Liver (tissue), 9 donors: ENCODE data around the gene NDFIP2. TPM values are rescaled to one million over a fixed set of nuclear protein-coding genes. Genes with fewer than 3 reads are reported as not detected.

Experiments
- DNase-seq: peaks from one replicate; pipeline ENCODE4 v3.0.0-alpha.2; 2017; ENCODE audit warnings: low spot score
- H3K27ac ChIP-seq, 2 donors: one replicate each; pipeline ENCODE4 v1.7.0; 2013; ENCODE audit warnings: inconsistent platforms in 2 of 2, low read length in 2 of 2, control low read depth in 1 of 2, low read depth in 1 of 2, mild to moderate bottlenecking in 1 of 2
- H3K27me3 ChIP-seq, 4 donors: one replicate each; pipeline versions ENCODE4 v1.6.1 to v1.7.0; 2013; ENCODE audit warnings: low read length in 3 of 4, inconsistent platforms in 1 of 4, mild to moderate bottlenecking in 1 of 4, moderate library complexity in 1 of 4; ENCODE audit not compliant: control insufficient read depth in 4 of 4, insufficient read depth in 4 of 4
- H3K36me3 ChIP-seq, 4 donors: one replicate each; pipeline versions ENCODE4 v1.6.1 to v1.7.0; 2013; ENCODE audit warnings: low read length in 3 of 4, mild to moderate bottlenecking in 3 of 4, low read depth in 1 of 4, moderate library complexity in 1 of 4; ENCODE audit not compliant: control insufficient read depth in 4 of 4, insufficient read depth in 3 of 4
- H3K4me1 ChIP-seq, 4 donors: one replicate each; pipeline versions ENCODE4 v1.6.1 to v1.7.0; 2013; ENCODE audit warnings: low read length in 3 of 4, mild to moderate bottlenecking in 3 of 4, moderate library complexity in 1 of 4; ENCODE audit not compliant: control insufficient read depth in 4 of 4, insufficient read depth in 4 of 4
- H3K4me3 ChIP-seq, 3 donors: one replicate each; pipeline versions ENCODE4 v1.6.1 to v1.7.0; 2013; ENCODE audit warnings: low read length in 3 of 3, control low read depth in 1 of 3, low read depth in 1 of 3, mild to moderate bottlenecking in 1 of 3
- H3K9ac ChIP-seq, 2 donors: one replicate each; pipeline ENCODE4 v1.7.0; 2013; ENCODE audit warnings: low read length in 2 of 2, mild to moderate bottlenecking in 2 of 2, moderate library complexity in 2 of 2, control low read depth in 1 of 2, low read depth in 1 of 2
- H3K9me3 ChIP-seq, 4 donors: one replicate each; pipeline versions ENCODE4 v1.6.1 to v1.7.0; 2013; ENCODE audit warnings: low read length in 3 of 4; ENCODE audit not compliant: control insufficient read depth in 4 of 4
- ATF3 ChIP-seq: IDR thresholded peaks from 2 replicates; pipeline ENCODE4 v1.6.1; 2016; ENCODE audit warnings: antibody characterized with exemption
- CTCF ChIP-seq: fragments of 150-350 bp; IDR thresholded peaks from 2 replicates; pipeline ENCODE4 v1.5.1; 2017; ENCODE audit warnings: improper control_type of control experiment, low read depth, low read length; ENCODE audit not compliant: missing input control
- EGR1 ChIP-seq, 2 donors: IDR thresholded peaks; 2 replicates each; pipeline ENCODE4 v1.6.1; 2016 to 2018; ENCODE audit warnings: antibody characterized with exemption in 2 of 2, low read depth in 2 of 2
- FOXA1 ChIP-seq: IDR thresholded peaks from 2 replicates; pipeline ENCODE4 v1.6.1; 2016; ENCODE audit warnings: antibody characterized with exemption
- FOXA2 ChIP-seq: IDR thresholded peaks from 2 replicates; pipeline ENCODE4 v1.6.1; 2016; ENCODE audit warnings: antibody characterized with exemption
- GABPA ChIP-seq, 2 donors: IDR thresholded peaks in 1 of 2; conservative IDR thresholded peaks in 1 of 2; 2 replicates each; pipeline ENCODE4 v1.6.1; 2016; ENCODE audit warnings: antibody characterized with exemption in 2 of 2, mild to moderate bottlenecking in 1 of 2, moderate library complexity in 1 of 2
- HNF4A ChIP-seq, 2 donors: conservative IDR thresholded peaks; 2 replicates each; pipeline ENCODE4 v1.6.1; 2016; ENCODE audit warnings: antibody characterized with exemption in 2 of 2, mild to moderate bottlenecking in 2 of 2
- HNF4G ChIP-seq: IDR thresholded peaks from 2 replicates; pipeline ENCODE4 v1.6.1; 2016; ENCODE audit warnings: antibody characterized with exemption
- JUND ChIP-seq, 2 donors: IDR thresholded peaks; 2 replicates each; pipeline ENCODE4 v1.6.1; 2016; ENCODE audit warnings: antibody characterized with exemption in 2 of 2
- MAX ChIP-seq: IDR thresholded peaks from 2 replicates; pipeline ENCODE4 v1.6.1; 2016; ENCODE audit warnings: antibody characterized with exemption
- NR2F2 ChIP-seq: IDR thresholded peaks from 2 replicates; pipeline ENCODE4 v1.6.1; 2016; ENCODE audit warnings: antibody characterized with exemption
- RAD21 ChIP-seq, 2 donors: IDR thresholded peaks; 2 replicates each; pipeline ENCODE4 v1.6.1; 2016; ENCODE audit warnings: antibody characterized with exemption in 2 of 2, mild to moderate bottlenecking in 2 of 2
- REST ChIP-seq: IDR thresholded peaks from 2 replicates; pipeline ENCODE4 v1.6.1; 2016; ENCODE audit warnings: antibody characterized with exemption, mild to moderate bottlenecking
- RXRA ChIP-seq, 2 donors: IDR thresholded peaks; 2 replicates each; pipeline ENCODE4 v1.6.1; 2017 to 2018; ENCODE audit warnings: antibody characterized with exemption in 2 of 2, mild to moderate bottlenecking in 1 of 2
- SP1 ChIP-seq: IDR thresholded peaks from 2 replicates; pipeline ENCODE4 v1.6.1; 2018; ENCODE audit warnings: antibody characterized with exemption, mild to moderate bottlenecking
- TAF1 ChIP-seq: conservative IDR thresholded peaks from 2 replicates; pipeline ENCODE4 v1.6.1; 2016; ENCODE audit warnings: antibody characterized with exemption, mild to moderate bottlenecking
- YY1 ChIP-seq: IDR thresholded peaks from 2 replicates; pipeline ENCODE4 v1.6.1; 2016; ENCODE audit warnings: antibody characterized with exemption, mild to moderate bottlenecking
- ZBTB33 ChIP-seq: IDR thresholded peaks from 2 replicates; pipeline ENCODE4 v1.6.1; 2016; ENCODE audit warnings: antibody characterized with exemption
- WGBS: extraction: QIAGEN DNeasy Blood & Tissue Kit; methylation state at CpG from one replicate; pipeline ENCODE4 v1.1.7; 2013; 5-methylcytosine and 5-hydroxymethylcytosine counted together
- polyA plus RNA-seq, 2 donors: library from polyadenylated mRNA; stranded (reverse) in 1 of 2; unstranded in 1 of 2; fragments of 200-250 nt in 1 of 2; fragments of >200 nt in 1 of 2; fragmentation: Nextera tagmentation in 1 of 2; extraction: Ambion mirVana in 1 of 2; gene quantifications; one replicate each; pipeline versions ENCODE4 v1.2.1 to v1.2.3, GENCODE V29; 2013 to 2015
- total RNA-seq, 2 donors: library from RNA; depleted of rRNA; stranded (reverse); fragments of >200 nt; gene quantifications; one replicate each; pipeline ENCODE4 v1.2.3, GENCODE V29; 2014
- donor health status: healthy.
- donor health status: healthy.
- donor health status: healthy.
- donor health status: healthy.
- donor health status: healthy.

The NDFIP2 gene
- total and polyA plus RNA-seq, 4 donors = 15.5 to 22.2 (median 16.3) TPM

GRCh38 chr13:79522583-79522982, 41.6 kb downstream of the NDFIP2 start:
- DNase-seq = no peak
- Histone ChIP-seq H3K4me3 (no peak overlapping the region), H3K27me3 (no peaks in the 10 kb centered on the region), H3K4me1 (peaks cover 0 to 6% (median 0%) of the 10 kb centered on the region in 4 donors), H3K27ac (no peak overlapping the region), H3K36me3 (peaks cover 0 to 19% (median 5%) of the 10 kb centered on the region in 4 donors), H3K9me3 (no peaks in the 10 kb centered on the region), H3K9ac (no peak overlapping the region)
- TF ChIP-seq SP1 (no peak), RAD21 (IDR thresholded peaks at IDR 0.05) (no peak)

- WGBS = 80% methylated on average over 8 of the region's 8 CpGs
- Histone ChIP-seq H3K9ac (no peak overlapping the region), H3K27ac (no peak overlapping the region), H3K27me3 (no peaks in the 10 kb centered on the region), H3K4me3 (no peak overlapping the region), H3K9me3 (no peaks in the 10 kb centered on the region), H3K36me3 (peaks cover 0 to 19% (median 5%) of the 10 kb centered on the region in 4 donors), H3K4me1 (peaks cover 0 to 6% (median 0%) of the 10 kb centered on the region in 4 donors)
- DNase-seq = no peak
- no peak for TF ChIP-seq FOXA1
- no peak for TF ChIP-seq GABPA (IDR thresholded peaks at IDR 0.05 in 1 of 2, conservative IDR thresholded peaks at IDR 0.05 in 1 of 2)
These were observed 44.3 kb downstream of the NDFIP2 start for GRCh38 chr13:79525064-79525857.

- H3K27ac ChIP-seq = no peak overlapping the region
- no peak overlapping the region for H3K9ac ChIP-seq
- WGBS = 87% methylated on average over 5 of the region's 5 CpGs
- peaks cover 0 to 6% (median 0%) of the 10 kb centered on the region in 4 donors for H3K4me1 ChIP-seq
- no peaks in the 10 kb centered on the region for H3K27me3 ChIP-seq
- no peak overlapping the region for H3K4me3 ChIP-seq
- H3K9me3 ChIP-seq = no peaks in the 10 kb centered on the region
- DNase-seq = no peak
- no peak for TF ChIP-seq NR2F2
- TF ChIP-seq RXRA (IDR thresholded peaks at IDR 0.05) = no peak
- no peak for TF ChIP-seq HNF4G
- no peak for TF ChIP-seq FOXA2
- no peak for TF ChIP-seq REST
- no peak for TF ChIP-seq JUND (IDR thresholded peaks at IDR 0.05)
- no peak for TF ChIP-seq MAX
- no peak for TF ChIP-seq FOXA1
- no peak for TF ChIP-seq EGR1 (IDR thresholded peaks at IDR 0.05; ENCODE audit: low read depth in 2 of 2)
- TF ChIP-seq CTCF = no peak
- no peak for TF ChIP-seq GABPA (IDR thresholded peaks at IDR 0.05 in 1 of 2, conservative IDR thresholded peaks at IDR 0.05 in 1 of 2)
- no peak for TF ChIP-seq HNF4A (conservative IDR thresholded peaks at IDR 0.05)
- no peak for TF ChIP-seq ZBTB33
- TF ChIP-seq RAD21 (IDR thresholded peaks at IDR 0.05) = no peak
- TF ChIP-seq ATF3 = no peak
- TF ChIP-seq SP1 = no peak
- no peak for TF ChIP-seq YY1
- TF ChIP-seq TAF1 = no peak
- peaks cover 0 to 17% (median 4%) of the 10 kb centered on the region in 4 donors for H3K36me3 ChIP-seq
These were observed 46.7 kb downstream of the NDFIP2 start for GRCh38 chr13:79527698-79528097.
